OCI-LY7 (cell line): ENCODE results near the gene MAB21L2. TPM values are rescaled to one million over a fixed set of nuclear protein-coding genes. Genes with fewer than 3 reads are reported as not detected.

Experiments
- BruUV-seq: library from RNA; stranded (reverse); fragments of 400-500 nt; replicated peaks from 2 replicates; lab custom pipeline; 2021; lab: Mats Ljungman, UMichigan
- CTCF ChIA-PET: fragments of 300-600 bp; sonication (Branson Sonifier 250); formaldehyde crosslinking; loops from one replicate; lab custom pipeline; 2022; ENCODE audit warnings: antibody characterized with exemption; ENCODE audit not compliant: unreplicated experiment; lab: Charles Lee
- POLR2A ChIA-PET: fragments of 300-600 bp; sonication (Branson Sonifier 250); formaldehyde crosslinking; loops from one replicate; lab custom pipeline; 2022; ENCODE audit warnings: antibody characterized with exemption; lab: Charles Lee
- DNase-seq: peaks from one replicate; pipeline ENCODE4 v3.0.0-alpha.2; 2015; ENCODE audit warnings: low spot score
- H2AFZ ChIP-seq: fragments of 200-600 bp; sonication (generic), shearing (Covaris generic); 2 replicates; pipeline ENCODE4 v1.6.1; 2014; ENCODE audit warnings: mild to moderate bottlenecking, antibody characterized with exemption, low read length, moderate library complexity
- H3K27ac ChIP-seq: fragments of 200-600 bp; sonication (generic); 2 replicates; pipeline ENCODE4 v1.5.1; 2014; ENCODE audit warnings: mixed run types, low read depth, mild to moderate bottlenecking, moderate library complexity, low read length, inconsistent platforms; ENCODE audit not compliant: poor library complexity, severe bottlenecking
- H3K36me3 ChIP-seq: fragments of 200-600 bp; sonication (generic); 2 replicates; pipeline ENCODE4 v1.6.1; 2014; ENCODE audit warnings: mild to moderate bottlenecking, antibody characterized with exemption, low read length, moderate library complexity, mixed read lengths; ENCODE audit not compliant: insufficient read depth
- H3K4me1 ChIP-seq: fragments of 200-600 bp; sonication (generic); 2 replicates; pipeline ENCODE4 v1.5.1; 2014; ENCODE audit warnings: mild to moderate bottlenecking, low read length; ENCODE audit not compliant: insufficient read depth, poor library complexity, severe bottlenecking
- H3K4me2 ChIP-seq: fragments of 200-600 bp; sonication (generic); 2 replicates; pipeline ENCODE4 v1.6.1; 2014; ENCODE audit warnings: mild to moderate bottlenecking, low read length
- H3K4me3 ChIP-seq: fragments of 200-600 bp; sonication (generic); 2 replicates; pipeline ENCODE4 v1.5.1; 2014; ENCODE audit warnings: mild to moderate bottlenecking, low read depth, low read length; ENCODE audit not compliant: poor library complexity, severe bottlenecking
- H3K79me2 ChIP-seq: fragments of 200-600 bp; sonication (generic); 2 replicates; pipeline ENCODE4 v1.6.1; 2016; ENCODE audit warnings: low read depth, mild to moderate bottlenecking, low read length, moderate library complexity, mixed read lengths; ENCODE audit not compliant: insufficient read depth
- H3K9me2 ChIP-seq: fragments of 200-600 bp; sonication (generic); 2 replicates; pipeline ENCODE4 v1.6.1; 2016; ENCODE audit warnings: mild to moderate bottlenecking, low read length, mixed read lengths; ENCODE audit not compliant: insufficient read depth
- H3K9me3 ChIP-seq: fragments of 200-600 bp; sonication (generic); 2 replicates; pipeline ENCODE4 v1.6.1; 2014; ENCODE audit warnings: mild to moderate bottlenecking, mixed run types, low read length, mixed read lengths
- H4K20me1 ChIP-seq: fragments of 200-600 bp; sonication (generic); 2 replicates; pipeline ENCODE4 v1.6.1; 2014; ENCODE audit warnings: mild to moderate bottlenecking, antibody characterized with exemption, low read length, moderate library complexity, mixed read lengths; ENCODE audit not compliant: insufficient read depth
- CTCF ChIP-seq: fragments of 200-600 bp; sonication (generic); conservative IDR thresholded peaks from 2 replicates; pipeline ENCODE4 v1.5.1; 2014; ENCODE audit warnings: mild to moderate bottlenecking, antibody characterized with exemption, low read length, moderate library complexity, mixed read lengths
- EZH2phosphoT487 ChIP-seq: fragments of 200-600 bp; sonication (generic); IDR thresholded peaks from 2 replicates; pipeline ENCODE4 v1.6.1; 2018; ENCODE audit warnings: low read depth, borderline replicate concordance, mild to moderate bottlenecking, mixed run types, antibody characterized with exemption, low read length, moderate library complexity, mixed read lengths
- intact Hi-C: fragments of 100-400 bp; cut with micrococcal nuclease; formaldehyde crosslinking; loops from one replicate; pipeline ENCODE4 v1.10.0; 2022; ENCODE audit not compliant: unreplicated experiment
- total RNA-seq, 2 experiments: library from RNA; depleted of rRNA in 1 of 2; stranded (reverse); fragments of >200 nt in 1 of 2; shearing (Covaris generic) in 1 of 2; gene quantifications; 2 replicates each; pipeline ENCODE4 v1.2.3, GENCODE V29; 2014 to 2022

MAB21L2 gene
- total RNA-seq, 2 experiments from 2014 or later = not detected

- Histone ChIP-seq H3K4me2 (no peak overlapping the region), H3K4me3 (no peak overlapping the region), H3K27ac (no peak overlapping the region), H4K20me1 (no peaks in the 10 kb centered on the region), H2AFZ (no peak overlapping the region), H3K9me2 (no peaks in the 10 kb centered on the region), H3K36me3 (no peaks in the 10 kb centered on the region), H3K4me1 (no peaks in the 10 kb centered on the region), H3K9me3 (no peaks in the 10 kb centered on the region), H3K79me2 (no peaks in the 10 kb centered on the region)
- no peak for TF ChIP-seq EZH2phosphoT487
- no peak for TF ChIP-seq CTCF
- no TSS peak for BruUV-seq
- ChIA-PET POLR2A (interaction anchor here (1.4 kb wide), 1 partner anchor 23 kb away, joined by 4 read pairs; no protein-coding TSS in a partner anchor), CTCF (no interaction called here)
- intact Hi-C loops = no loop called here
- no peak for DNase-seq
Observed at GRCh38 chr4:150567070-150567469, 14.9 kb upstream of the MAB21L2 start.

- H3K4me3 ChIP-seq = no peak overlapping the region
Observed at GRCh38 chr4:150569384-150569987, 12.5 kb upstream of the MAB21L2 start.

More at GRCh38 chr4:150569384-150569987, 12.5 kb upstream of the MAB21L2 start:
- no peaks in the 10 kb centered on the region for H3K9me3 ChIP-seq
- no TSS peak for BruUV-seq
- no peak overlapping the region for H3K27ac ChIP-seq
- ChIA-PET POLR2A (no interaction called here), CTCF (no interaction called here)
- H3K36me3 ChIP-seq = no peaks in the 10 kb centered on the region
- H3K9me2 ChIP-seq = no peaks in the 10 kb centered on the region
- DNase-seq = no peak
- H3K79me2 ChIP-seq = no peaks in the 10 kb centered on the region
- TF ChIP-seq CTCF (no peak), EZH2phosphoT487 (no peak)
- intact Hi-C loops = no loop called here
- no peak overlapping the region for H2AFZ ChIP-seq
- no peaks in the 10 kb centered on the region for H3K4me1 ChIP-seq
- H3K4me2 ChIP-seq = no peak overlapping the region
- H4K20me1 ChIP-seq = peaks cover 6% of the 10 kb centered on the region; the same call in 1 of the 2 replicates
